Loucy (cell line): ENCODE data around the gene COL2A1.

Experiments
- H2AFZ ChIP-seq: fragments of 200-600 bp; sonication (generic); 2 replicates; pipeline ENCODE4 v1.6.0; 2016; ENCODE audit warnings: antibody characterized with exemption, mild to moderate bottlenecking, low read length, moderate library complexity
- H3F3A ChIP-seq: fragments of 200-600 bp; 2 replicates; pipeline ENCODE4 v1.6.0; 2016; ENCODE audit warnings: antibody characterized with exemption, low read depth, mild to moderate bottlenecking
- H3K27me3 ChIP-seq: fragments of 200-600 bp; sonication (generic); 2 replicates; pipeline ENCODE4 v1.6.1; 2014; ENCODE audit warnings: low read length, mild to moderate bottlenecking; ENCODE audit not compliant: insufficient read depth, poor library complexity, severe bottlenecking
- H3K36me3 ChIP-seq: fragments of 200-600 bp; sonication (generic); 2 replicates; pipeline ENCODE4 v1.6.1; 2016; ENCODE audit warnings: low read length; ENCODE audit not compliant: insufficient read depth
- H3K4me1 ChIP-seq: fragments of 200-600 bp; sonication (generic); 2 replicates; pipeline ENCODE4 v1.5.1; 2014; ENCODE audit warnings: low read length, mild to moderate bottlenecking; ENCODE audit not compliant: insufficient read depth, poor library complexity, severe bottlenecking
- H3K4me2 ChIP-seq: fragments of 200-600 bp; sonication (generic); 2 replicates; pipeline ENCODE4 v1.6.0; 2014; ENCODE audit warnings: antibody characterized with exemption, low read length, low read depth, mild to moderate bottlenecking; ENCODE audit not compliant: poor library complexity, severe bottlenecking
- H3K4me3 ChIP-seq: fragments of 200-600 bp; sonication (generic); 2 replicates; pipeline ENCODE4 v1.5.1; 2014; ENCODE audit warnings: low read length, mild to moderate bottlenecking, mixed read lengths; ENCODE audit not compliant: poor library complexity, severe bottlenecking
- H3K79me2 ChIP-seq: fragments of 200-600 bp; sonication (generic); 2 replicates; pipeline ENCODE4 v1.6.1; 2014; ENCODE audit warnings: low read length; ENCODE audit not compliant: insufficient read depth
- H3K9ac ChIP-seq: fragments of 200-600 bp; sonication (generic); 2 replicates; pipeline ENCODE4 v1.6.0; 2014; ENCODE audit warnings: mild to moderate bottlenecking, low read depth, low read length, moderate library complexity; ENCODE audit not compliant: poor library complexity, severe bottlenecking
- H3K9me2 ChIP-seq: fragments of 200-600 bp; sonication (generic); replicated peaks from 2 replicates; pipeline ENCODE4 v1.6.1; 2016; ENCODE audit warnings: low read depth, low read length, mixed read lengths
- H3K9me3 ChIP-seq: fragments of 200-600 bp; sonication (generic); 2 replicates; pipeline ENCODE4 v1.6.1; 2014; ENCODE audit warnings: mild to moderate bottlenecking, antibody characterized with exemption, low read length, low read depth; ENCODE audit not compliant: insufficient read depth
- H4K20me1 ChIP-seq: fragments of 200-600 bp; sonication (generic); 2 replicates; pipeline ENCODE4 v1.6.0; 2014; ENCODE audit warnings: antibody characterized with exemption, low read length, mild to moderate bottlenecking; ENCODE audit not compliant: insufficient read depth, poor library complexity, severe bottlenecking
- CTCF ChIP-seq: fragments of 200-600 bp; sonication (generic); conservative IDR thresholded peaks from 2 replicates; pipeline ENCODE4 v1.5.1; 2014; ENCODE audit warnings: mild to moderate bottlenecking, antibody characterized with exemption, low read length
- EZH2phosphoT487 ChIP-seq: fragments of 200-600 bp; IDR thresholded peaks from 2 replicates; pipeline ENCODE4 v1.6.1; 2018; ENCODE audit warnings: antibody characterized with exemption, mild to moderate bottlenecking, moderate library complexity, borderline replicate concordance

Gene COL2A1

GRCh38 chr12:47970843-47971242 is 33.4 kb downstream of the COL2A1 start:
- peaks cover 30% of the 10 kb centered on the region; the same call in 1 of the 2 replicates for H3K36me3 ChIP-seq
- no peak overlapping the region for H3K4me3 ChIP-seq
- H2AFZ ChIP-seq = no peak overlapping the region
- no peaks in the 10 kb centered on the region for H3K27me3 ChIP-seq
- no peaks in the 10 kb centered on the region for H3K9me3 ChIP-seq
- no peak overlapping the region for H3K9ac ChIP-seq
- no peaks in the 10 kb centered on the region for H3K9me2 ChIP-seq
- TF ChIP-seq EZH2phosphoT487 = no peak
- TF ChIP-seq CTCF = no peak
- H3K4me1 ChIP-seq = peaks cover 5% of the 10 kb centered on the region
- peaks cover 2% of the 10 kb centered on the region for H4K20me1 ChIP-seq
- no peak overlapping the region for H3K4me2 ChIP-seq
- peaks cover 3% of the 10 kb centered on the region; the same call in 1 of the 2 replicates for H3K79me2 ChIP-seq
- no peaks in the 10 kb centered on the region for H3F3A ChIP-seq

- Histone ChIP-seq H2AFZ (no peak overlapping the region), H3K4me2 (no peak overlapping the region), H3K9me3 (no peaks in the 10 kb centered on the region), H3K9me2 (no peaks in the 10 kb centered on the region), H4K20me1 (peaks cover 5% of the 10 kb centered on the region), H3K79me2 (peaks cover 12% of the 10 kb centered on the region), H3F3A (no peaks in the 10 kb centered on the region), H3K4me1 (peaks cover 15% of the 10 kb centered on the region), H3K36me3 (peaks cover 22% of the 10 kb centered on the region; the same call in 1 of the 2 replicates), H3K27me3 (no peaks in the 10 kb centered on the region), H3K9ac (no peak overlapping the region), H3K4me3 (no peak overlapping the region)
- no peak for TF ChIP-seq CTCF
- no peak for TF ChIP-seq EZH2phosphoT487
These were observed 34.4 kb downstream of the COL2A1 start for GRCh38 chr12:47969845-47970244.

- no peak overlapping the region for H2AFZ ChIP-seq
- peaks cover 26% of the 10 kb centered on the region for H3K79me2 ChIP-seq
- no peaks in the 10 kb centered on the region for H3F3A ChIP-seq
- peaks cover 16% of the 10 kb centered on the region; the same call in 1 of the 2 replicates for H3K36me3 ChIP-seq
- no peak overlapping the region for H3K9ac ChIP-seq
- H4K20me1 ChIP-seq = peaks cover 10% of the 10 kb centered on the region
- peak overlapping the region; percentile 96 for H3K4me2 ChIP-seq
- H3K9me3 ChIP-seq = no peaks in the 10 kb centered on the region
- no peaks in the 10 kb centered on the region for H3K9me2 ChIP-seq
- peaks cover 25% of the 10 kb centered on the region for H3K4me1 ChIP-seq
- TF ChIP-seq EZH2phosphoT487 (no peak), CTCF (no peak)
- H3K27me3 ChIP-seq = no peaks in the 10 kb centered on the region
- no peak overlapping the region for H3K4me3 ChIP-seq
These were observed 36.6 kb downstream of the COL2A1 start for GRCh38 chr12:47967461-47968321.
